ENCODE data around the gene NDUFAF7. TPM values are rescaled to one million over a fixed set of nuclear protein-coding genes. Genes with fewer than 3 reads are reported as not detected.
"Not testable (repeated sequence)": the region's sequence is repeated elsewhere in the genome, so short reads cannot be mapped to it uniquely, and the experiment has no call there.

Gene NDUFAF7
- total RNA-seq, 2 donors from 2014 or later: 12.8 to 25.7 TPM

- WGBS: 96% methylated on average over 2 of the region's 2 CpGs
- intact Hi-C loops (cut with DNase I): no loop called here
- TF ChIP-seq POLR2AphosphoS5 (IDR thresholded peaks at IDR 0.05) (no peak), POLR2A (IDR thresholded peaks at IDR 0.05) (no peak), CTCF (IDR thresholded peaks at IDR 0.05) (no peak)
- Histone ChIP-seq H3K27ac (no peak overlapping the region), H3K4me1 (replicated peaks) (no peaks in the 10 kb centered on the region), H3K9me3 (no peaks in the 10 kb centered on the region), H3K36me3 (no peaks in the 10 kb centered on the region), H3K4me3 (no peak overlapping the region), H3K27me3 (replicated peaks; ENCODE audit: insufficient read depth) (no peaks in the 10 kb centered on the region)
- no peak for DNase-seq (ENCODE audit: low spot score)
Observed at GRCh38 chr2:37291680-37292079, 60.2 kb downstream of the NDUFAF7 start.

- H3K36me3 ChIP-seq; H3K27me3 ChIP-seq (replicated peaks; ENCODE audit: insufficient read depth); H3K4me3 ChIP-seq; H3K9me3 ChIP-seq; intact Hi-C loops (cut with DNase I); DNase-seq (ENCODE audit: low spot score); H3K4me1 ChIP-seq (replicated peaks); H3K27ac ChIP-seq: not testable (repeated sequence)
- 95% methylated on average over 2 of the region's 2 CpGs for WGBS
Observed at GRCh38 chr2:37294858-37295257, 63.4 kb downstream of the NDUFAF7 start.

- H3K4me1 ChIP-seq (replicated peaks): no peaks in the 10 kb centered on the region
- TF ChIP-seq CTCF (IDR thresholded peaks at IDR 0.05) (no peak), POLR2A (IDR thresholded peaks at IDR 0.05) (no peak), POLR2AphosphoS5 (IDR thresholded peaks at IDR 0.05) (no peak)
- no peak for DNase-seq (ENCODE audit: low spot score)
- H3K36me3 ChIP-seq: no peaks in the 10 kb centered on the region
- 28% methylated on average over 1 of the region's 1 CpG for WGBS
- no peak overlapping the region for H3K4me3 ChIP-seq
- no peaks in the 10 kb centered on the region for H3K9me3 ChIP-seq
- H3K27ac ChIP-seq: no peak overlapping the region
- H3K27me3 ChIP-seq (replicated peaks; ENCODE audit: insufficient read depth): no peaks in the 10 kb centered on the region
- intact Hi-C loops (cut with DNase I): no loop called here
Observed at GRCh38 chr2:37295469-37296073, 64.1 kb downstream of the NDUFAF7 start.

- intact Hi-C loops (cut with DNase I): no loop called here
- no peaks in the 10 kb centered on the region for H3K36me3 ChIP-seq
Observed at GRCh38 chr2:37297632-37298031, 66.2 kb downstream of the NDUFAF7 start.

More at GRCh38 chr2:37297632-37298031, 66.2 kb downstream of the NDUFAF7 start:
- Histone ChIP-seq H3K9me3 (no peaks in the 10 kb centered on the region), H3K27ac (no peak overlapping the region), H3K4me1 (replicated peaks) (no peaks in the 10 kb centered on the region), H3K4me3 (no peak overlapping the region), H3K27me3 (replicated peaks; ENCODE audit: insufficient read depth) (no peaks in the 10 kb centered on the region)
- no peak for DNase-seq (ENCODE audit: low spot score)
- no peak for TF ChIP-seq POLR2AphosphoS5 (IDR thresholded peaks at IDR 0.05)
- no peak for TF ChIP-seq CTCF (IDR thresholded peaks at IDR 0.05)
- TF ChIP-seq POLR2A (IDR thresholded peaks at IDR 0.05): no peak

Other genes with a start within 250 kb of the NDUFAF7 start
- gene HEATR5B, start 147.3 kb upstream of the NDUFAF7 start, total RNA-seq: 10 to 100 TPM; 31.1 to 37.4 TPM
- gene GPATCH11, start 147.1 kb upstream of the NDUFAF7 start, total RNA-seq: 10 to 100 TPM in 1 of 2 donors, 1 to 10 TPM in 1; 4.7 to 12.6 TPM
- 10 to 100 TPM; 20.8 to 32.1 TPM for gene EIF2AK2, start 74.7 kb upstream of the NDUFAF7 start, total RNA-seq
- not detected for gene SULT6B1, start 43.0 kb upstream of the NDUFAF7 start, total RNA-seq
- gene CEBPZOS, start 35.2 kb upstream of the NDUFAF7 start, total RNA-seq: 10 to 100 TPM; 24.3 to 45.2 TPM
- gene CEBPZ, start 62 bp upstream of the NDUFAF7 start, total RNA-seq: 10 to 100 TPM; 27.5 to 35.4 TPM
- 10 to 100 TPM; 20.3 to 41.4 TPM for gene PRKD3, start 93.2 kb downstream of the NDUFAF7 start, total RNA-seq
- gene QPCT, start 113.0 kb downstream of the NDUFAF7 start, total RNA-seq: 10 to 100 TPM in 1 of 2 donors, 1 to 10 TPM in 1; 5.3 to 11.7 TPM